RWPE2 (cell line): ENCODE results near the gene TBC1D5.

ENCODE experiments used
- ATAC-seq: fragments of 200-7000 bp; cut with Tn5 transposase; 3 replicates; pipeline ENCODE4 v1.9.1; 2021; ENCODE audit warnings: low read depth
- DNase-seq: peaks from one replicate; pipeline ENCODE4 v3.0.0-alpha.2; 2020; ENCODE audit warnings: low spot score
- H3K27ac ChIP-seq: fragments of 450-650 bp; 2 replicates; pipeline ENCODE4 v1.5.1; 2017; ENCODE audit warnings: mild to moderate bottlenecking; ENCODE audit not compliant: poor library complexity, severe bottlenecking
- H3K27me3 ChIP-seq: fragments of 250-450 bp; sonication (Bioruptor Pico); 2 replicates; pipeline ENCODE4 v1.5.1; 2021; ENCODE audit warnings: mild to moderate bottlenecking, moderate library complexity; ENCODE audit not compliant: insufficient read depth, poor library complexity, severe bottlenecking
- H3K36me3 ChIP-seq: fragments of 250-450 bp; sonication (Bioruptor Pico); 2 replicates; pipeline ENCODE4 v1.5.1; 2020; ENCODE audit warnings: low read depth, mild to moderate bottlenecking, moderate library complexity
- H3K4me1 ChIP-seq: fragments of 250-450 bp; sonication (Bioruptor Pico); 2 replicates; pipeline ENCODE4 v1.5.1; 2021; ENCODE audit warnings: mild to moderate bottlenecking, moderate library complexity; ENCODE audit not compliant: insufficient read depth, poor library complexity, severe bottlenecking
- H3K4me3 ChIP-seq: fragments of 250-450 bp; sonication (Bioruptor Pico); 2 replicates; pipeline ENCODE4 v1.5.1; 2021; ENCODE audit warnings: mild to moderate bottlenecking, moderate library complexity; ENCODE audit not compliant: severe bottlenecking
- H3K9me3 ChIP-seq: fragments of 250-450 bp; sonication (Bioruptor Pico); 2 replicates; pipeline ENCODE4 v1.5.1; 2021; ENCODE audit warnings: mild to moderate bottlenecking, moderate library complexity; ENCODE audit not compliant: severe bottlenecking
- CTCF ChIP-seq: fragments of 450-650 bp; IDR thresholded peaks from one replicate; pipeline ENCODE4 v1.5.1; 2017; ENCODE audit warnings: mild to moderate bottlenecking, moderate library complexity; ENCODE audit not compliant: poor library complexity, severe bottlenecking

TBC1D5 gene

DNA sequence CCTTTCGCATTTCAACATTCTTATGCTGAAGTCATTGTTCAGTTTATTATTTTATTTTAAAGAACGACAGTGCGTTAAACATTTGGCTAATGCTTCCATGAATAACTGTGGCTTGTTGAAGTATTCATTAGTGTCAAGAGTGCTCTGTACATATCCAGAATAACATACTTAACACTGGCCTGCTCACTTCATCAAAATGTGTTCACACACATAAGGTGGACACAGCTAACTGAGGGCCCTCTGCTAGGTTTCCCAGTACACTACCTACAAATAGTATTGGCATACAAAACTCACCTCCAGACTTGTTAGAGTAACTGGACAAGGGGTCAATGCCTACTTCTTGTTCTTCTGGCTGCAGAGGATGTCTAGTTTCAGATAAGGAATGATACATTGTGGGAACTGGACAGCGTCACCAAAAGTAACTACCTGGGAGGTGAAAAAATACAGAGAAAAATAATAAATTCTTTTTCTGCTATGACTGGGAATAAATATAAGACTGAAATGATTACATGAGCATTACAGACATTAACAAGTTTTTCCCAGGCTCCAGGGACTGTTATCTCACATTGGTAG is 234.2 kb downstream of the TBC1D5 start:
- peaks cover 10% of the 10 kb centered on the region for H3K4me1 ChIP-seq
- no peaks in the 10 kb centered on the region for H3K9me3 ChIP-seq
- no peak for TF ChIP-seq CTCF
- DNase-seq (no peak), ATAC-seq (no peak)
- 0 out of 2 replicates have a peak, but pooled peaks cover 3% of the 10 kb centered on the region for H3K36me3 ChIP-seq
- H3K27ac ChIP-seq, result no peak overlapping the region
- H3K27me3 ChIP-seq, result no peaks in the 10 kb centered on the region
- H3K4me3 ChIP-seq, result no peak overlapping the region

DNA sequence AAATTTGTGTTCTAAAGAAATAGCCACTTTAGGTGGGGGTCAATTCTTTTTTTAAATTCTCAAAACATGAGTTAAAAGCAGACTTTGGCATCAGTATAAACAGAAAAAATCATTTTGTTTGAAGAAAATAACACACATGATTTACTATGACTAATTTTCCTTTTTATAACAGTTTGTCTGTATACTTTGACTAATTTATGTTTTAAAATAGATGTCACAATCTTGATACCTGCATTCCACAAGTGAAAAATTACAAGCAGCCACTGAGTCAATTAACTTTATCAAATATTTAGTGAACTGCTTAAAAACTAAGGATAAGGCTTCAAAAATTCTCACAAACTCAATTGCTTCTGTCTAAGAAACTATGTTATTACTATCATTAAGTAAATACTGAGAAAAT is 235.0 kb downstream of the TBC1D5 start:
- H3K9me3 ChIP-seq, result no peaks in the 10 kb centered on the region
- H3K27me3 ChIP-seq, result no peaks in the 10 kb centered on the region
- no peak for ATAC-seq
- 0 out of 2 replicates have a peak, but pooled peaks cover 3% of the 10 kb centered on the region for H3K36me3 ChIP-seq
- no peak for DNase-seq
- no peak overlapping the region for H3K27ac ChIP-seq
- peaks cover 10% of the 10 kb centered on the region for H3K4me1 ChIP-seq
- no peak overlapping the region for H3K4me3 ChIP-seq
- TF ChIP-seq CTCF, result no peak

- no peaks in the 10 kb centered on the region for H3K27me3 ChIP-seq
- TF ChIP-seq CTCF, result no peak
- no peak overlapping the region for H3K4me3 ChIP-seq
- 0 out of 2 replicates have a peak, but pooled peaks cover 3% of the 10 kb centered on the region for H3K36me3 ChIP-seq
- peaks cover 15% of the 10 kb centered on the region for H3K4me1 ChIP-seq
- ATAC-seq (peak; percentile 60; the same call in 1 of the 3 replicates), DNase-seq (no peak)
- H3K27ac ChIP-seq, result no peak overlapping the region
- H3K9me3 ChIP-seq, result no peaks in the 10 kb centered on the region
Measured at GRCh38 chr3:17505856-17506255, 236.6 kb downstream of the TBC1D5 start.

DNA sequence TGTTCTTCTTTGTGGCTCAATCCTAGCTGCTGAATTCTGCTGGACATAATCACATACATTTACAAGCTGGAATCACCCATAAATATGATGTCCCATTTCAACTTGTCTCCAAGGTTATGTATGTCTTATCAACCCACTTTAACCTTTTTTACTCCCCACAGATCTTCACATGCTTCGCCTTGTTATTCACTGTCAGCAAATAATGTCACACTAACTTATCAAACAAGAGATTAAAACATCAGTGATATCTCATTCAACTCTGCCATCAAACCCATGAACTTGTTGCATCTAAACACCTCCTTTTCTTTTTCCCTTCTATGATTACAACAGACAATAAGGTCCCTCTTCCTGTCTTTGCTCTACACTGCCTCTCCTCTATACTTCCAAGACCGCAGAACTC is 240.7 kb downstream of the TBC1D5 start:
- Histone ChIP-seq H3K27me3 (no peaks in the 10 kb centered on the region), H3K36me3 (peaks cover 6% of the 10 kb centered on the region; the same call in 1 of the 2 replicates), H3K27ac (no peak overlapping the region), H3K4me3 (no peak overlapping the region), H3K9me3 (no peaks in the 10 kb centered on the region), H3K4me1 (peaks cover 19% of the 10 kb centered on the region)
- TF ChIP-seq CTCF, result no peak
- DNase-seq (no peak), ATAC-seq (no peak)

DNA sequence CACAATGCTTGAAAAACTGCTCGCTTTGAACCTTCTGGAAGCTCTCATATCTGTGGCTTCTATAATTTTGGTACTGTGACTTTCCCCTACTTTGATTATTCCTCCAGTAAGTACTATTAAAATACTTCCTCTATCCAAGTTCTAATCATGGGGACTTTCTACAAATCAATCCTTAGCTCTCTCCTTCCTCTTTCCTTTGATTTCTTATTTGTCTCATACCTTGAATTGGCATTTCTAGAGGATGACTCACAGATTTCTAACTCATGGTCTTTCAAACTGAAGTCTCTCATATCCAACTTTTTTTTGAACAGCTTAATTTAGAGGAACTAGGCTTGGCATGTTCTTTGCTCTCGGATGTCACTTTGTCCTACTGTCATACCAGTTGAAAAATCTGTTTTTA is 241.8 kb downstream of the TBC1D5 start:
- DNase-seq, result no peak
- H3K4me3 ChIP-seq, result no peak overlapping the region
- ATAC-seq, result peak; percentile 57; the same call in 2 of the 3 replicates
- H3K36me3 ChIP-seq, result peaks cover 3% of the 10 kb centered on the region; the same call in 1 of the 2 replicates
- peaks cover 10% of the 10 kb centered on the region for H3K4me1 ChIP-seq
- peak overlapping the region; percentile 12 for H3K27ac ChIP-seq
- H3K9me3 ChIP-seq, result no peaks in the 10 kb centered on the region
- TF ChIP-seq CTCF, result no peak
- H3K27me3 ChIP-seq, result no peaks in the 10 kb centered on the region
